ENCODE results near the gene HYDIN.

Gene HYDIN

DNA sequence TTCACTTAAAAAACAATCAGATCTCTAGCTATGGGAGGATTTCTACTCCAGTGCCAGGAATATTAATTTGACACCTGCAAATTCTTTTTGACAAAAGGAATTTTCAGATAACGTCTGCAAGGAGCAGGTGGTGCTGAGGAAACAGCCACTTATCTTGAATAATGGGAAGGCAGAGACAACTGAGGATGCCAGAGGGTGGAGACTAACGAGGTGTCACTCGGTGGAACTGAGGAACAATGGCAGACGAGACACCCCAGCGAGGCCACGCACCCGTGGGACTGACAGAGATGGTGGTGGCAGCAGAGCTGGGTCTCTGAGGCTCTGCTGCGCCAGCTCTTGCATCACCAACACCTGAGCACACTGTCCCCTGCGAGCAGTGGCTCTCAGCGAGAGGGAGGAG is 471.7 kb downstream of the HYDIN start:
- no peak for FAIRE-seq
